GM12873 (cell line): Measurements from ENCODE around the gene FUT3.

Experiments
- CTCF ChIP-seq: IDR thresholded peaks from 2 replicates; pipeline ENCODE4 v1.5.1; 2012; ENCODE audit warnings: low read depth, mild to moderate bottlenecking, moderate library complexity, low read length, control low read depth; ENCODE audit not compliant: insufficient read depth; ENCODE audit errors: missing control alignments

Gene FUT3

GRCh38 chr19:5800361-5801270, 50.6 kb downstream of the FUT3 start:
- no peak for TF ChIP-seq CTCF

GRCh38 chr19:5799247-5800241, 51.7 kb downstream of the FUT3 start:
- TF ChIP-seq CTCF: no peak

GRCh38 chr19:5798244-5798643, 53.0 kb downstream of the FUT3 start:
- no peak for TF ChIP-seq CTCF

GRCh38 chr19:5795382-5795919, 55.8 kb downstream of the FUT3 start:
- no peak for TF ChIP-seq CTCF

GRCh38 chr19:5793188-5793587, 58.1 kb downstream of the FUT3 start:
- TF ChIP-seq CTCF: no peak
